NT2/D1 (cell line): Measurements from ENCODE around the gene NIT1.

Source experiments
- DNase-seq: peaks from one replicate; pipeline ENCODE4 v3.0.0-alpha.2; 2011; ENCODE audit warnings: low read depth, low spot score
- H3K27me3 ChIP-seq: 2 replicates; pipeline ENCODE4 v1.6.0; 2011; ENCODE audit warnings: mild to moderate bottlenecking; ENCODE audit not compliant: insufficient read length, insufficient read depth
- H3K36me3 ChIP-seq: 2 replicates; pipeline ENCODE4 v1.6.1; 2011; ENCODE audit warnings: mild to moderate bottlenecking, low read length, mixed read lengths; ENCODE audit not compliant: insufficient read depth, insufficient read length
- H3K4me1 ChIP-seq: 2 replicates; pipeline ENCODE4 v1.5.1; 2011; ENCODE audit not compliant: insufficient read depth, insufficient read length
- H3K4me3 ChIP-seq: 2 replicates; pipeline ENCODE4 v1.5.1; 2011; ENCODE audit warnings: low read depth; ENCODE audit not compliant: insufficient read length
- H3K9ac ChIP-seq: 2 replicates; pipeline ENCODE4 v1.6.0; 2011; ENCODE audit warnings: low read depth; ENCODE audit not compliant: insufficient read length
- H3K9me3 ChIP-seq: 2 replicates; pipeline ENCODE4 v1.5.1; 2011; ENCODE audit warnings: mild to moderate bottlenecking, low read length; ENCODE audit not compliant: insufficient read depth
- SUZ12 ChIP-seq: IDR thresholded peaks from 2 replicates; pipeline ENCODE4 v1.6.1; 2011; ENCODE audit not compliant: insufficient read length, insufficient read depth; ENCODE audit errors: extremely low read depth
- YY1 ChIP-seq: IDR thresholded peaks from 2 replicates; pipeline ENCODE4 v1.6.1; 2011; ENCODE audit not compliant: insufficient read length, insufficient read depth
- ZNF274 ChIP-seq: IDR thresholded peaks from 2 replicates; pipeline ENCODE4 v1.6.1; 2011; ENCODE audit warnings: mild to moderate bottlenecking, low read depth, low read length

Gene NIT1

GRCh38 chr1:161131523-161132409 is 13.9 kb downstream of the NIT1 start:
- no peaks in the 10 kb centered on the region for H3K4me1 ChIP-seq
- H3K9ac ChIP-seq: peak overlapping the region; percentile 86
- no peak for DNase-seq
- no peaks in the 10 kb centered on the region for H3K27me3 ChIP-seq
- peaks cover 63% of the 10 kb centered on the region for H3K36me3 ChIP-seq
- H3K4me3 ChIP-seq: peak overlapping the region; percentile 81
- no peaks in the 10 kb centered on the region for H3K9me3 ChIP-seq
- TF ChIP-seq SUZ12 (no peak), ZNF274 (no peak), YY1 (no peak)

GRCh38 chr1:161132410-161133219 is 14.7 kb downstream of the NIT1 start, which contains the start of gene DEDD:
Gene DEDD, minus strand, starts transcription at chr1:161132667. Its CDS starts 8,205 bp downstream, at chr1:161124462.
- H3K9me3 ChIP-seq: no peaks in the 10 kb centered on the region

GRCh38 chr1:161133220-161133740 is 15.4 kb downstream of the NIT1 start:
- Histone ChIP-seq H3K9me3 (no peaks in the 10 kb centered on the region), H3K27me3 (no peaks in the 10 kb centered on the region), H3K36me3 (peaks cover 62% of the 10 kb centered on the region), H3K9ac (peak overlapping the region; percentile 92), H3K4me3 (peak overlapping the region; percentile 77), H3K4me1 (no peaks in the 10 kb centered on the region)
- TF ChIP-seq ZNF274 (no peak), YY1 (no peak), SUZ12 (no peak)
- DNase-seq: no peak

More at GRCh38 chr1:161132410-161133219, 14.7 kb downstream of the NIT1 start, which contains the start of gene DEDD:
- Histone ChIP-seq H3K4me1 (no peaks in the 10 kb centered on the region), H3K9ac (peak within 1 kb of the TSS; percentile 92), H3K36me3 (peaks cover 63% of the 10 kb centered on the region), H3K4me3 (peak within 1 kb of the TSS; percentile 81), H3K27me3 (no peaks in the 10 kb centered on the region)
- TF ChIP-seq YY1: peak; percentile 99
- no peak for TF ChIP-seq ZNF274
- DNase-seq: peak; percentile 96

- no peak overlapping the region for H3K4me3 ChIP-seq
- H3K27me3 ChIP-seq: no peaks in the 10 kb centered on the region
- H3K36me3 ChIP-seq: peaks cover 57% of the 10 kb centered on the region
- TF ChIP-seq ZNF274: no peak
- TF ChIP-seq SUZ12: no peak
- TF ChIP-seq YY1: no peak
- H3K4me1 ChIP-seq: peaks cover 2% of the 10 kb centered on the region
- DNase-seq: no peak
- no peaks in the 10 kb centered on the region for H3K9me3 ChIP-seq
- no peak overlapping the region for H3K9ac ChIP-seq
Measured at GRCh38 chr1:161137881-161138280, 20.0 kb downstream of the NIT1 start.

- H3K36me3 ChIP-seq: peaks cover 58% of the 10 kb centered on the region
- DNase-seq: no peak
- no peak overlapping the region for H3K9ac ChIP-seq
- H3K27me3 ChIP-seq: no peaks in the 10 kb centered on the region
- no peak overlapping the region for H3K4me3 ChIP-seq
- peaks cover 2% of the 10 kb centered on the region for H3K4me1 ChIP-seq
- TF ChIP-seq SUZ12: no peak
- TF ChIP-seq YY1: no peak
- TF ChIP-seq ZNF274: no peak
- H3K9me3 ChIP-seq: no peaks in the 10 kb centered on the region
Measured at GRCh38 chr1:161138431-161138830, 20.5 kb downstream of the NIT1 start.

- Histone ChIP-seq H3K4me3 (no peak overlapping the region), H3K36me3 (peaks cover 57% of the 10 kb centered on the region), H3K9me3 (no peaks in the 10 kb centered on the region), H3K9ac (no peak overlapping the region), H3K27me3 (no peaks in the 10 kb centered on the region), H3K4me1 (peaks cover 2% of the 10 kb centered on the region)
- no peak for DNase-seq
- TF ChIP-seq YY1 (no peak), SUZ12 (no peak), ZNF274 (no peak)
Measured at GRCh38 chr1:161139766-161140165, 21.9 kb downstream of the NIT1 start.
